NT2/D1 (cell line): Measurements from ENCODE around the gene ADARB2.

ENCODE experiments used
- DNase-seq: peaks from one replicate; pipeline ENCODE4 v3.0.0-alpha.2; 2011; ENCODE audit warnings: low read depth, low spot score
- H3K27me3 ChIP-seq: 2 replicates; pipeline ENCODE4 v1.6.0; 2011; ENCODE audit warnings: mild to moderate bottlenecking; ENCODE audit not compliant: insufficient read length, insufficient read depth
- H3K36me3 ChIP-seq: 2 replicates; pipeline ENCODE4 v1.6.1; 2011; ENCODE audit warnings: mild to moderate bottlenecking, low read length, mixed read lengths; ENCODE audit not compliant: insufficient read depth, insufficient read length
- H3K4me1 ChIP-seq: 2 replicates; pipeline ENCODE4 v1.5.1; 2011; ENCODE audit not compliant: insufficient read depth, insufficient read length
- H3K4me3 ChIP-seq: 2 replicates; pipeline ENCODE4 v1.5.1; 2011; ENCODE audit warnings: low read depth; ENCODE audit not compliant: insufficient read length
- H3K9ac ChIP-seq: 2 replicates; pipeline ENCODE4 v1.6.0; 2011; ENCODE audit warnings: low read depth; ENCODE audit not compliant: insufficient read length
- H3K9me3 ChIP-seq: 2 replicates; pipeline ENCODE4 v1.5.1; 2011; ENCODE audit warnings: mild to moderate bottlenecking, low read length; ENCODE audit not compliant: insufficient read depth
- SUZ12 ChIP-seq: IDR thresholded peaks from 2 replicates; pipeline ENCODE4 v1.6.1; 2011; ENCODE audit not compliant: insufficient read length, insufficient read depth; ENCODE audit errors: extremely low read depth
- YY1 ChIP-seq: IDR thresholded peaks from 2 replicates; pipeline ENCODE4 v1.6.1; 2011; ENCODE audit not compliant: insufficient read length, insufficient read depth
- ZNF274 ChIP-seq: IDR thresholded peaks from 2 replicates; pipeline ENCODE4 v1.6.1; 2011; ENCODE audit warnings: mild to moderate bottlenecking, low read depth, low read length

Gene ADARB2

GRCh38 chr10:1369197-1369596 lies 368.1 kb downstream of the ADARB2 start:
- Histone ChIP-seq H3K36me3 (no peaks in the 10 kb centered on the region), H3K27me3 (no peaks in the 10 kb centered on the region), H3K4me1 (no peaks in the 10 kb centered on the region), H3K9me3 (no peaks in the 10 kb centered on the region), H3K9ac (no peak overlapping the region), H3K4me3 (no peak overlapping the region)
- no peak for TF ChIP-seq ZNF274
- no peak for TF ChIP-seq SUZ12
- TF ChIP-seq YY1 = no peak
- DNase-seq = no peak

- Histone ChIP-seq H3K27me3 (no peaks in the 10 kb centered on the region), H3K4me1 (no peaks in the 10 kb centered on the region), H3K9ac (no peak overlapping the region), H3K36me3 (no peaks in the 10 kb centered on the region), H3K4me3 (no peak overlapping the region), H3K9me3 (no peaks in the 10 kb centered on the region)
- no peak for DNase-seq
- TF ChIP-seq YY1 = no peak
- no peak for TF ChIP-seq SUZ12
- TF ChIP-seq ZNF274 = no peak
Observed at GRCh38 chr10:1368842-1369171, 368.5 kb downstream of the ADARB2 start.

- Histone ChIP-seq H3K4me1 (no peaks in the 10 kb centered on the region), H3K9ac (no peak overlapping the region), H3K4me3 (no peak overlapping the region), H3K27me3 (no peaks in the 10 kb centered on the region), H3K9me3 (no peaks in the 10 kb centered on the region), H3K36me3 (no peaks in the 10 kb centered on the region)
- TF ChIP-seq SUZ12 (no peak), YY1 (no peak), ZNF274 (no peak)
- no peak for DNase-seq
Observed at GRCh38 chr10:1367938-1368841, 369.1 kb downstream of the ADARB2 start.

GRCh38 chr10:1366811-1367425 lies 370.4 kb downstream of the ADARB2 start:
- Histone ChIP-seq H3K4me3 (no peak overlapping the region), H3K9ac (no peak overlapping the region), H3K27me3 (no peaks in the 10 kb centered on the region), H3K9me3 (no peaks in the 10 kb centered on the region), H3K36me3 (no peaks in the 10 kb centered on the region), H3K4me1 (no peaks in the 10 kb centered on the region)
- DNase-seq = no peak
- TF ChIP-seq ZNF274 (no peak), SUZ12 (no peak), YY1 (no peak)

GRCh38 chr10:1366322-1366691 lies 371.0 kb downstream of the ADARB2 start:
- Histone ChIP-seq H3K27me3 (no peaks in the 10 kb centered on the region), H3K9ac (no peak overlapping the region), H3K9me3 (no peaks in the 10 kb centered on the region), H3K4me1 (peaks cover under 1% of the 10 kb centered on the region), H3K36me3 (no peaks in the 10 kb centered on the region), H3K4me3 (no peak overlapping the region)
- no peak for DNase-seq
- TF ChIP-seq ZNF274 (no peak), SUZ12 (no peak), YY1 (no peak)

GRCh38 chr10:1365540-1366321 lies 371.6 kb downstream of the ADARB2 start:
- H3K9me3 ChIP-seq = no peaks in the 10 kb centered on the region
- H3K36me3 ChIP-seq = no peaks in the 10 kb centered on the region
- H3K9ac ChIP-seq = no peak overlapping the region
- no peaks in the 10 kb centered on the region for H3K27me3 ChIP-seq
- no peak overlapping the region for H3K4me3 ChIP-seq
- no peak for DNase-seq
- H3K4me1 ChIP-seq = peaks cover 3% of the 10 kb centered on the region
- TF ChIP-seq SUZ12 = no peak
- no peak for TF ChIP-seq ZNF274
- no peak for TF ChIP-seq YY1
